ENCODE results near the gene CENPE.

CENPE gene

GRCh38 chr4:103129174-103129573, 69.0 kb downstream of the CENPE start:
- Histone ChIP-seq H3K36me3 (ENCODE audit: control insufficient read depth in 2 of 2, insufficient read depth in 1 of 2, low read length in 2 of 2) (peaks cover 10 to 60% of the 10 kb centered on the region in 2 experiments), H3K9me3 (ENCODE audit: control insufficient read depth, insufficient read depth, low read depth, low read length) (no peaks in the 10 kb centered on the region), H3K4me3 (ENCODE audit: low read depth, low read length) (no peak overlapping the region), H3K4me1 (ENCODE audit: control insufficient read depth, insufficient read depth, low read length) (no peaks in the 10 kb centered on the region), H3K27ac (ENCODE audit: extremely low read depth, low read depth, low read length) (no peak overlapping the region)
- TF ChIP-seq BCL11B (tag by site-specific recombination; IDR thresholded peaks at IDR 0.05; ENCODE audit: low read depth) (no peak), ZNF529 (tag by site-specific recombination; IDR thresholded peaks at IDR 0.05; ENCODE audit: insufficient replicate concordance) (no peak), ZXDB (tag by site-specific recombination; IDR thresholded peaks at IDR 0.05) (no peak), ZNF350 (tag by site-specific recombination; IDR thresholded peaks at IDR 0.05) (no peak), YY1 (tag by site-specific recombination; IDR thresholded peaks at IDR 0.05) (no peak), ZNF664 (tag by site-specific recombination; IDR thresholded peaks at IDR 0.05) (no peak), ZNF585B (tag by site-specific recombination; IDR thresholded peaks at IDR 0.05) (no peak)
- TF ChIP-seq, protein P1, sequence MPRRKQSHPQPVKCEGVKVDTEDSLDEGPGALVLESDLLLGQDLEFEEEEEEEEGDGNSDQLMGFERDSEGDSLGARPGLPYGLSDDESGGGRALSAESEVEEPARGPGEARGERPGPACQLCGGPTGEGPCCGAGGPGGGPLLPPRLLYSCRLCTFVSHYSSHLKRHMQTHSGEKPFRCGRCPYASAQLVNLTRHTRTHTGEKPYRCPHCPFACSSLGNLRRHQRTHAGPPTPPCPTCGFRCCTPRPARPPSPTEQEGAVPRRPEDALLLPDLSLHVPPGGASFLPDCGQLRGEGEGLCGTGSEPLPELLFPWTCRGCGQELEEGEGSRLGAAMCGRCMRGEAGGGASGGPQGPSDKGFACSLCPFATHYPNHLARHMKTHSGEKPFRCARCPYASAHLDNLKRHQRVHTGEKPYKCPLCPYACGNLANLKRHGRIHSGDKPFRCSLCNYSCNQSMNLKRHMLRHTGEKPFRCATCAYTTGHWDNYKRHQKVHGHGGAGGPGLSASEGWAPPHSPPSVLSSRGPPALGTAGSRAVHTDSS (tag by site-specific recombination; IDR thresholded peaks at IDR 0.05), result no peak
- TF ChIP-seq, protein P2, sequence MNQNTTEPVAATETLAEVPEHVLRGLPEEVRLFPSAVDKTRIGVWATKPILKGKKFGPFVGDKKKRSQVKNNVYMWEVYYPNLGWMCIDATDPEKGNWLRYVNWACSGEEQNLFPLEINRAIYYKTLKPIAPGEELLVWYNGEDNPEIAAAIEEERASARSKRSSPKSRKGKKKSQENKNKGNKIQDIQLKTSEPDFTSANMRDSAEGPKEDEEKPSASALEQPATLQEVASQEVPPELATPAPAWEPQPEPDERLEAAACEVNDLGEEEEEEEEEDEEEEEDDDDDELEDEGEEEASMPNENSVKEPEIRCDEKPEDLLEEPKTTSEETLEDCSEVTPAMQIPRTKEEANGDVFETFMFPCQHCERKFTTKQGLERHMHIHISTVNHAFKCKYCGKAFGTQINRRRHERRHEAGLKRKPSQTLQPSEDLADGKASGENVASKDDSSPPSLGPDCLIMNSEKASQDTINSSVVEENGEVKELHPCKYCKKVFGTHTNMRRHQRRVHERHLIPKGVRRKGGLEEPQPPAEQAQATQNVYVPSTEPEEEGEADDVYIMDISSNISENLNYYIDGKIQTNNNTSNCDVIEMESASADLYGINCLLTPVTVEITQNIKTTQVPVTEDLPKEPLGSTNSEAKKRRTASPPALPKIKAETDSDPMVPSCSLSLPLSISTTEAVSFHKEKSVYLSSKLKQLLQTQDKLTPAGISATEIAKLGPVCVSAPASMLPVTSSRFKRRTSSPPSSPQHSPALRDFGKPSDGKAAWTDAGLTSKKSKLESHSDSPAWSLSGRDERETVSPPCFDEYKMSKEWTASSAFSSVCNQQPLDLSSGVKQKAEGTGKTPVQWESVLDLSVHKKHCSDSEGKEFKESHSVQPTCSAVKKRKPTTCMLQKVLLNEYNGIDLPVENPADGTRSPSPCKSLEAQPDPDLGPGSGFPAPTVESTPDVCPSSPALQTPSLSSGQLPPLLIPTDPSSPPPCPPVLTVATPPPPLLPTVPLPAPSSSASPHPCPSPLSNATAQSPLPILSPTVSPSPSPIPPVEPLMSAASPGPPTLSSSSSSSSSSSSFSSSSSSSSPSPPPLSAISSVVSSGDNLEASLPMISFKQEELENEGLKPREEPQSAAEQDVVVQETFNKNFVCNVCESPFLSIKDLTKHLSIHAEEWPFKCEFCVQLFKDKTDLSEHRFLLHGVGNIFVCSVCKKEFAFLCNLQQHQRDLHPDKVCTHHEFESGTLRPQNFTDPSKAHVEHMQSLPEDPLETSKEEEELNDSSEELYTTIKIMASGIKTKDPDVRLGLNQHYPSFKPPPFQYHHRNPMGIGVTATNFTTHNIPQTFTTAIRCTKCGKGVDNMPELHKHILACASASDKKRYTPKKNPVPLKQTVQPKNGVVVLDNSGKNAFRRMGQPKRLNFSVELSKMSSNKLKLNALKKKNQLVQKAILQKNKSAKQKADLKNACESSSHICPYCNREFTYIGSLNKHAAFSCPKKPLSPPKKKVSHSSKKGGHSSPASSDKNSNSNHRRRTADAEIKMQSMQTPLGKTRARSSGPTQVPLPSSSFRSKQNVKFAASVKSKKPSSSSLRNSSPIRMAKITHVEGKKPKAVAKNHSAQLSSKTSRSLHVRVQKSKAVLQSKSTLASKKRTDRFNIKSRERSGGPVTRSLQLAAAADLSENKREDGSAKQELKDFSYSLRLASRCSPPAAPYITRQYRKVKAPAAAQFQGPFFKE (tag by site-specific recombination; IDR thresholded peaks at IDR 0.05; ENCODE audit: borderline replicate concordance), result no peak
- POLR2A ChIA-PET, result no interaction called here
- CTCF ChIA-PET, result no interaction called here

- Histone ChIP-seq H3K4me3 (ENCODE audit: low read depth, low read length) (no peak overlapping the region), H3K27ac (ENCODE audit: extremely low read depth, low read depth, low read length) (no peak overlapping the region), H3K4me1 (ENCODE audit: control insufficient read depth, insufficient read depth, low read length) (no peaks in the 10 kb centered on the region), H3K36me3 (ENCODE audit: control insufficient read depth in 2 of 2, insufficient read depth in 1 of 2, low read length in 2 of 2) (peaks cover 8 to 58% of the 10 kb centered on the region in 2 experiments; a peak in 2 of 3 replicates), H3K9me3 (ENCODE audit: control insufficient read depth, insufficient read depth, low read depth, low read length) (no peaks in the 10 kb centered on the region)
- ChIA-PET POLR2A (no interaction called here), CTCF (no interaction called here)
- TF ChIP-seq ZSCAN18 (tag by site-specific recombination; IDR thresholded peaks at IDR 0.05), result no peak
- TF ChIP-seq GLIS2 (tag by site-specific recombination; IDR thresholded peaks at IDR 0.05), result no peak
- TF ChIP-seq HOXD13 (CRISPR knock-in tag; IDR thresholded peaks at IDR 0.05; ENCODE audit: borderline replicate concordance), result no peak
- no peak for TF ChIP-seq ZNF248 (tag by site-specific recombination; IDR thresholded peaks at IDR 0.05)
- TF ChIP-seq KLF8 (tag by site-specific recombination; IDR thresholded peaks at IDR 0.05), result no peak
- TF ChIP-seq ZNF626 (tag by site-specific recombination; IDR thresholded peaks at IDR 0.05), result no peak
- TF ChIP-seq, protein P3, sequence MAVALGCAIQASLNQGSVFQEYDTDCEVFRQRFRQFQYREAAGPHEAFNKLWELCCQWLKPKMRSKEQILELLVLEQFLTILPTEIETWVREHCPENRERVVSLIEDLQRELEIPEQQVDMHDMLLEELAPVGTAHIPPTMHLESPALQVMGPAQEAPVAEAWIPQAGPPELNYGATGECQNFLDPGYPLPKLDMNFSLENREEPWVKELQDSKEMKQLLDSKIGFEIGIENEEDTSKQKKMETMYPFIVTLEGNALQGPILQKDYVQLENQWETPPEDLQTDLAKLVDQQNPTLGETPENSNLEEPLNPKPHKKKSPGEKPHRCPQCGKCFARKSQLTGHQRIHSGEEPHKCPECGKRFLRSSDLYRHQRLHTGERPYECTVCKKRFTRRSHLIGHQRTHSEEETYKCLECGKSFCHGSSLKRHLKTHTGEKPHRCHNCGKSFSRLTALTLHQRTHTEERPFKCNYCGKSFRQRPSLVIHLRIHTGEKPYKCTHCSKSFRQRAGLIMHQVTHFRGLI (tag by site-specific recombination; IDR thresholded peaks at IDR 0.05), result no peak
- no peak for TF ChIP-seq ZNF510 (tag by site-specific recombination; IDR thresholded peaks at IDR 0.05; ENCODE audit: insufficient replicate concordance)
- TF ChIP-seq ZNF112 (tag by site-specific recombination; IDR thresholded peaks at IDR 0.05), result no peak
- TF ChIP-seq ZNF830 (tag by site-specific recombination; IDR thresholded peaks at IDR 0.05; ENCODE audit: low read depth), result no peak
- TF ChIP-seq ZNF76 (tag by site-specific recombination; IDR thresholded peaks at IDR 0.05; ENCODE audit: borderline replicate concordance, low read depth), result no peak
- TF ChIP-seq, protein P4, sequence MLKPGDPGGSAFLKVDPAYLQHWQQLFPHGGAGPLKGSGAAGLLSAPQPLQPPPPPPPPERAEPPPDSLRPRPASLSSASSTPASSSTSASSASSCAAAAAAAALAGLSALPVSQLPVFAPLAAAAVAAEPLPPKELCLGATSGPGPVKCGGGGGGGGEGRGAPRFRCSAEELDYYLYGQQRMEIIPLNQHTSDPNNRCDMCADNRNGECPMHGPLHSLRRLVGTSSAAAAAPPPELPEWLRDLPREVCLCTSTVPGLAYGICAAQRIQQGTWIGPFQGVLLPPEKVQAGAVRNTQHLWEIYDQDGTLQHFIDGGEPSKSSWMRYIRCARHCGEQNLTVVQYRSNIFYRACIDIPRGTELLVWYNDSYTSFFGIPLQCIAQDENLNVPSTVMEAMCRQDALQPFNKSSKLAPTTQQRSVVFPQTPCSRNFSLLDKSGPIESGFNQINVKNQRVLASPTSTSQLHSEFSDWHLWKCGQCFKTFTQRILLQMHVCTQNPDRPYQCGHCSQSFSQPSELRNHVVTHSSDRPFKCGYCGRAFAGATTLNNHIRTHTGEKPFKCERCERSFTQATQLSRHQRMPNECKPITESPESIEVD (tag by site-specific recombination; IDR thresholded peaks at IDR 0.05), result no peak
- TF ChIP-seq ZNF121 (tag by site-specific recombination; IDR thresholded peaks at IDR 0.05), result no peak
- TF ChIP-seq ZNF354C (tag by site-specific recombination; IDR thresholded peaks at IDR 0.05; ENCODE audit: borderline replicate concordance, low read depth), result no peak
Measured at GRCh38 chr4:103126126-103126525, 72.0 kb downstream of the CENPE start.

All from HEK293 (cell line).